DOHH2 (cell line): ENCODE results near the gene CCDC112.

Source experiments
- CTCF ChIP-seq: fragments of 200-600 bp; sonication (generic); IDR thresholded peaks from one replicate; pipeline ENCODE4 v1.5.1; 2014; ENCODE audit warnings: antibody characterized with exemption, mild to moderate bottlenecking, low read depth, low read length; ENCODE audit not compliant: poor library complexity, severe bottlenecking
- EZH2phosphoT487 ChIP-seq: fragments of 200-600 bp; sonication (generic); IDR thresholded peaks from 2 replicates; pipeline ENCODE4 v1.6.1; 2017; ENCODE audit warnings: borderline replicate concordance, mild to moderate bottlenecking, antibody characterized with exemption, low read length, moderate library complexity, mixed read lengths

DNA sequence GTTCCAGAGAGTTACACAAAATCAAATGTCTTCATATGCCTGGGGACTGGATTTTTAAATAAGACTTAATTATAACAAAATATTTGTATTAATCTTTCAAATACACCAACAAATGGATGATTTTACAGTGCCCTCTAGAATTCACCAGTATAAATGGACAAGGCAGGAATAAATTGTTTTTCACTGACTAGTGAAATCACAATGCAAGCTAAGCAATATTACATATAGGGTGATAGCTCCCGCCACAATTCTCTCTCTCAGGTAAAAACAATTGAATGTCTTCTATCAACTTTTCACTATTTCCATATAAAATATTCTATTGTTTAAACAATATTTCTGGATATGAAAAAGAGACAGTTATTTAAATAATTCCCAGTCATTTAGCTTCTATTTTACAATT is 8.0 kb upstream of the CCDC112 start:
- no peak for TF ChIP-seq CTCF
- TF ChIP-seq EZH2phosphoT487 = no peak
